GM18909 (cell line): ENCODE measurements around the gene PTRH1.
A peak's percentile ranks its signal among the peaks of the same experiment; 100 is the strongest.

Source experiments
- ATAC-seq: cut with Tn5 transposase; IDR thresholded peaks from one replicate; pipeline ENCODE4 v1.9.1; 2021; ENCODE audit warnings: mild to moderate bottlenecking; ENCODE audit not compliant: unreplicated experiment, poor library complexity

Gene PTRH1

GRCh38 chr9:127721391-127721821, 5.9 kb upstream of the PTRH1 start:
- no peak for ATAC-seq

DNA sequence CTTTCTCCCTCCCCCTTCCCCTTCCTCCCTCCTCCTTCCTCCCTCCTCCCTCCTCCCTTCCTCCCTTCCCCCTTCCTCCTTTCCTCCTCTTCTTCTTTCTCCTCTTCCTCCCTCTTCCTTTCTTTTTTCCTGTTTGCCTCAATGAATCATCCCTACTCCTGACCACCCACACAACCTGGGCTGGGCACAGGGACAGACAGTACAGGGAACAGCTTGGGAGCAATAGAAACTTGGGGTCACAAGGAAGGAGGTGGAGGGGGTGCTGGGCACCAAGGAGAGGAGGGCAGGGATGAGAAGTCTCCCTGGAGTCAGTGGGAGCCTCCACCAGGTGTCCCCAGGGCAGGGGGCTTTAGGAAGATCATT, 5.4 kb upstream of the PTRH1 start:
- no peak for ATAC-seq

- no peak for ATAC-seq
Observed at GRCh38 chr9:127720031-127720864, 4.8 kb upstream of the PTRH1 start.

DNA sequence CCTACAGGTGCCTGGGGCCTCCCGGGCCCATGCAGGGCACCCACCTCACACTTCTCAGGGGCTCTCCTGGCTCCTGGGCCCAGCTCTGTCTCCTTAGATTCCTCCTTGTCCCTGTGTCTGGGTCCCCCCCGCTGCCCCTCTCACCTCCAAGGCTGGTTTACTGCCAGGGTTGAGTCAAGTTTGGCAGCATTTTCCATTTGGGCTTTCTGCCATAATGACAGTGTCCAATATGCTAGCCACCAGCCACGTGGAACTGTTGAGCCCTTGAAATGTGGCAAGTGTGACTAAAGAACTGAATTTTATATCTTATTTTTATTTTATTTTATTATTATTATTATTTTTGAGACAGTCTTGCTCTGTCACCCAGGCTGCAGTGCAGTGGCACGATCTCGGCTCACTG, 2.3 kb upstream of the PTRH1 start:
- no peak for ATAC-seq

GRCh38 chr9:127716412-127716811, 949 bp upstream of the PTRH1 start:
- ATAC-seq: no peak

DNA sequence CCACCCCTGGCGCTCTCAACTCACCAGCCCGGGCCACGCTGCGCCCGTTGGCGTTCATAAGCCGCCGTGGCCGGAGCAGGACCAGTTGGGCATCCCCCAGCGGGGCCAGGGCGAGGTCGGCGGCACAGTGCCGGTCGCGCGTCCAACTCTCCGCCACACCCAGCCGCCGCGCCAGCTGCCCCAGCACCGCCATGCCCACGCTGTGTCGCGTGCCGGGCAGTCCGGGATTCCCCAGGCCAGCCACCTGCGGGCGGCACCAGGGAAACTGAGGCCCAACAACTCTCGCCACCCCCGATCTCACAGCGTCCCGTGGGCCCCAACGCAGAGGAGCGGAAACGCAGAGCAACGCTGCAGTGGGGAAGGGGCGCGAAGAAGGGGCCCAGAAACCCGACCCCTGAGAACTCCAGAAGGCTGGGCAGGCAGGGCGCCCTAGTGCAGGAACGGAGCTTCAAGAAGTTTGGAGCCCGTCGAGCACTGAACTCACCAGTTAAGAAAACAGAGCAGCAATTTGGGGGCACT, 453 bp downstream of the PTRH1 start:
- ATAC-seq: peak; percentile 15

- ATAC-seq: no peak
Observed at GRCh38 chr9:127714020-127714750, 1.3 kb downstream of the PTRH1 start.

DNA sequence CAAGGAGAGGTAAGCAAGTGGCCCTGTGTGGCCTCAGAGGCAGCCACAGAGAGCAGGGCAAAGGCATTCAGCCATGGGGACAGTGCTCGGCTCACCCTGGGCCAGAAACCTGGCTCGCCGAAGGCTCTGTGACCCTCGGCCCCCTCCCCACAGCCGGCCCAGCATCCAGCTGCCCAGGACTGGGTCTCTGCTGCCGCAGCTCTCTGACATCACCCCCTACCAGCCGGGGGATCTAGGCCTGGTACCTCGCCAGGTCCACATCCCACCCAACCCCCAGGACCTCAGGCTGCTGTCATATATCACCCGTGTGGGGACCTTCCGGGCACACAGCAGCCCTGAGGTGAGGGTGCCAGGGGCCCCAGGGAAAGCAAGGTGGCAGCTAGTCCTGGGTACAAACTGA, 2.6 kb downstream of the PTRH1 start:
- no peak for ATAC-seq

DNA sequence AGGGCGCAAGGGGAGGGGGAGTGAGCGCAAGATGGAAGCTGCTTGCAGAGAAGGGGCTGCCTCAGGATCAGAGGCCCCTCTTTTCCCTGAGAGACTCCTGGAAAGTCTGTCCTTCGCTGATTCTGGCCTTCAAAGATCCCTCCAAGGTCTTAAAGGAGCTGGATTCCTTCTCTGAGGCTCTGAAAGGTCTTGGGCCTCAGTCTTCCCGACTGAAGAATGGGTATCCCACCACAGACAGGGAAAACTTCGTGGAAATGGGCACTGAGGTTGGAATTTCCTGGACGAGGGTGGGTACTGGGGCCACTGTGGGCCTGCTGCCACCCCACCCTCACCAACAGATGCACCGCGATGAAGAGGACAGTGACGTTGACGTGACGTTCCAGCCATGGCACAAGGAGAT, 3.1 kb downstream of the PTRH1 start:
- no peak for ATAC-seq

- no peak for ATAC-seq
Observed at GRCh38 chr9:127711831-127712274, 3.6 kb downstream of the PTRH1 start.

- no peak for ATAC-seq
Observed at GRCh38 chr9:127711226-127711701, 4.2 kb downstream of the PTRH1 start.

- ATAC-seq: no peak
Observed at GRCh38 chr9:127710204-127710783, 5.2 kb downstream of the PTRH1 start.

- no peak for ATAC-seq
Observed at GRCh38 chr9:127708952-127709587, 6.4 kb downstream of the PTRH1 start.

- no peak for ATAC-seq
Observed at GRCh38 chr9:127707766-127708165, 7.7 kb downstream of the PTRH1 start.

GRCh38 chr9:127706836-127707241, 8.6 kb downstream of the PTRH1 start, which contains the start of gene CFAP157:
TSS of gene CFAP157 (plus strand) at chr9:127706988. CDS start at chr9:127707032, 44 bp downstream.
- ATAC-seq: no peak

DNA sequence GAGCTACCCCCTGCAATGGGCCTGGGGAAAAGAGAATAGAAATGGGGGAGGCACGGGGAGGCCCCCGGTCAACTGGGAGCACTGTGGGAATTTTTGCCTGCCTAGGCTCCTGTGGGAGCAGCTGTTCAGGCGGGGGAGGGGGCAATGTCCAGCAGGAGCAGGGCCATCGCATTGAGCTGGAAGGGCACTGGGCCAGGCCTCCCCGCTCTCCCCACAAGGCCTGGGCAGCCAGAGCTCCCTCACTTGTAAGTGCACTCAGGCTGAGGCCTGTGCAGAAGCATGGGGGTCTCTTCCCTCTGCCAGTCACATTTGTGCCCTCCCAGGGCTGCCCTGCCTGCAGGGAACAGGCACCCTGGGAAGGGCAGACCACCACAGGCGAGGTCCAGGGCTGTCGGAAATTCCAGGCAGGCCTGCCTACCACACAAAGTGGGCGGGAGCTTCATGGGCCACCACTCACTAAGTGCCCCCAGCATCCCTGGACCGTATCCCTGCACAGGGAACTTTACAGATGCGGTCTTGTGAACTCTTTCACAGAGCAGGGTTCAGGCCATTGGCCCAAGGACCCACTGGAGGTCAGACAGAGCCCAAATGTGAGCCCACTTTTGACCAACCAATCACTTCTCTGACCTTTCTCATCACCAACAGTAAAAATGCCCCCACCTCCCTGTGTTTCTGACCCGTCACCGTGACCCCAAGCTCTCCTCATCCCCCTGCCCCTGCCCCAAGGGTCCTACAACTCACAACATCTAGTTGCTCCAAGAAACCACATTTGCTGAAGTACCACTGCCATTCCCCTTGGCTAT, 9.7 kb downstream of the PTRH1 start:
- ATAC-seq: no peak

GRCh38 chr9:127703289-127703946, 12.0 kb downstream of the PTRH1 start:
- no peak for ATAC-seq

- no peak for ATAC-seq
Observed at GRCh38 chr9:127700594-127701255, 14.7 kb downstream of the PTRH1 start.
